IMR-90 (cell line): Measurements from ENCODE around the gene ZNF366. TPM values are rescaled to one million over a fixed set of nuclear protein-coding genes. Genes with fewer than 3 reads are reported as not detected.

ENCODE experiments used
- ATAC-seq: fragments of 200-7000 bp; cut with Tn5 transposase; 2 replicates; pipeline ENCODE4 v1.9.1; 2020; ENCODE audit warnings: low read depth, mild to moderate bottlenecking, moderate library complexity
- BruUV-seq: library from RNA; stranded (reverse); fragments of 400-500 nt; replicated peaks from 2 replicates; lab custom pipeline; 2021; lab: Mats Ljungman, UMichigan
- CTCF ChIA-PET: fragments of 300-600 bp; formaldehyde crosslinking; extraction: SDS; loops from one replicate; lab custom pipeline; 2021; ENCODE audit warnings: antibody characterized with exemption; lab: Yijun Ruan, JAX
- POLR2A ChIA-PET: fragments of 300-600 bp; sonication (Branson Sonifier 250); formaldehyde crosslinking; loops from one replicate; lab custom pipeline; 2022; ENCODE audit warnings: antibody characterized with exemption; ENCODE audit not compliant: unreplicated experiment; lab: Charles Lee
- DNase-seq: peaks from one replicate; pipeline ENCODE4 v3.0.0; 2013
- H2AFZ ChIP-seq: replicated peaks from 2 replicates; pipeline ENCODE3; 2013; ENCODE audit warnings: low read length, mild to moderate bottlenecking; ENCODE audit not compliant: poor library complexity
- H2AK5ac ChIP-seq: 2 replicates; pipeline ENCODE4 v1.6.1; 2013; ENCODE audit warnings: low read depth, low read length, inconsistent platforms
- H2AK9ac ChIP-seq: replicated peaks from 2 replicates; pipeline ENCODE3; 2013; ENCODE audit warnings: mild to moderate bottlenecking, low read depth, low read length, moderate library complexity; ENCODE audit not compliant: poor library complexity
- H2BK120ac ChIP-seq: 2 replicates; pipeline ENCODE4 v1.6.1; 2013; ENCODE audit warnings: low read depth, low read length, inconsistent platforms
- H2BK15ac ChIP-seq: 3 replicates; pipeline ENCODE4 v1.6.1; 2013; ENCODE audit warnings: low read depth, low read length, inconsistent platforms
- H2BK20ac ChIP-seq: 2 replicates; pipeline ENCODE4 v1.6.1; 2013; ENCODE audit warnings: low read depth, mild to moderate bottlenecking, inconsistent platforms, low read length, moderate library complexity
- H2BK5ac ChIP-seq: 2 replicates; pipeline ENCODE4 v1.6.1; 2013; ENCODE audit warnings: mild to moderate bottlenecking, low read depth, low read length, inconsistent platforms; ENCODE audit not compliant: poor library complexity, severe bottlenecking
- H3K14ac ChIP-seq: replicated peaks from 2 replicates; pipeline ENCODE4 v1.6.1; 2013; ENCODE audit warnings: low read depth, low read length, inconsistent platforms
- H3K18ac ChIP-seq: 2 replicates; pipeline ENCODE4 v1.6.1; 2013; ENCODE audit warnings: low read depth, low read length, control low read depth
- H3K23ac ChIP-seq: 2 replicates; pipeline ENCODE4 v1.6.1; 2013; ENCODE audit warnings: low read depth, low read length, inconsistent platforms
- H3K27ac ChIP-seq: 2 replicates; pipeline ENCODE4 v1.5.1; 2013; ENCODE audit warnings: mild to moderate bottlenecking, control low read depth, low read length; ENCODE audit not compliant: insufficient read depth
- H3K27me3 ChIP-seq: 2 replicates; pipeline ENCODE4 v1.6.1; 2013; ENCODE audit warnings: low read length; ENCODE audit not compliant: control insufficient read depth, insufficient read depth
- H3K36me3 ChIP-seq: 2 replicates; pipeline ENCODE4 v1.6.1; 2013; ENCODE audit warnings: low read length, mixed read lengths; ENCODE audit not compliant: control insufficient read depth, insufficient read depth
- H3K4ac ChIP-seq: 2 replicates; pipeline ENCODE4 v1.6.1; 2013; ENCODE audit warnings: low read depth, low read length, inconsistent platforms
- H3K4me1 ChIP-seq: 2 replicates; pipeline ENCODE4 v1.6.1; 2013; ENCODE audit warnings: low read length, mixed read lengths; ENCODE audit not compliant: control insufficient read depth, insufficient read depth
- H3K4me2 ChIP-seq: 2 replicates; pipeline ENCODE4 v1.6.1; 2013; ENCODE audit warnings: low read depth, mild to moderate bottlenecking, control low read depth, low read length, moderate library complexity
- H3K4me3 ChIP-seq: 2 replicates; pipeline ENCODE4 v1.5.1; 2013; ENCODE audit warnings: low read depth, mild to moderate bottlenecking, control low read depth, low read length, moderate library complexity; ENCODE audit not compliant: insufficient read depth
- H3K56ac ChIP-seq: 2 replicates; pipeline ENCODE4 v1.6.1; 2013; ENCODE audit warnings: low read length, inconsistent platforms; ENCODE audit not compliant: insufficient read depth; ENCODE audit errors: extremely low read depth
- H3K79me1 ChIP-seq, 2 experiments: 2 replicates each; pipeline ENCODE4 v1.6.1; 2013; ENCODE audit warnings: low read length in 2 of 2, inconsistent platforms in 1 of 2, low read depth in 1 of 2
- H3K9ac ChIP-seq: 2 replicates; pipeline ENCODE4 v1.6.1; 2013; ENCODE audit warnings: low read depth, low read length, control low read depth
- H3K9me1 ChIP-seq: 2 replicates; pipeline ENCODE4 v1.6.1; 2013; ENCODE audit warnings: low read length, inconsistent platforms; ENCODE audit not compliant: insufficient read depth
- H3K9me3 ChIP-seq: 2 replicates; pipeline ENCODE4 v1.6.1; 2013; ENCODE audit warnings: low read length; ENCODE audit not compliant: control insufficient read depth, insufficient read depth
- H4K20me1 ChIP-seq: 2 replicates; pipeline ENCODE4 v1.6.1; 2013; ENCODE audit warnings: low read length, inconsistent platforms; ENCODE audit not compliant: insufficient read depth
- H4K5ac ChIP-seq: 2 replicates; pipeline ENCODE4 v1.6.1; 2013; ENCODE audit warnings: mild to moderate bottlenecking, low read depth, low read length, control low read depth
- H4K8ac ChIP-seq, 2 experiments: 2 replicates each; pipeline ENCODE4 v1.6.1; 2013; ENCODE audit warnings: low read depth in 2 of 2, low read length in 2 of 2, control low read depth in 1 of 2, inconsistent platforms in 1 of 2
- H4K91ac ChIP-seq: 2 replicates; pipeline ENCODE4 v1.6.1; 2013; ENCODE audit warnings: low read depth, low read length, inconsistent platforms; ENCODE audit not compliant: insufficient read depth
- CEBPB ChIP-seq: IDR thresholded peaks from 2 replicates; pipeline ENCODE4 v1.6.1; 2012; ENCODE audit warnings: low read depth, low read length, improper control_type of control experiment
- CHD1 ChIP-seq: IDR thresholded peaks from 2 replicates; pipeline ENCODE4 v1.6.1; 2012; ENCODE audit warnings: low read depth, low read length, improper control_type of control experiment
- CTCF ChIP-seq: conservative IDR thresholded peaks from 2 replicates; pipeline ENCODE4 v1.5.1; 2012; ENCODE audit warnings: mild to moderate bottlenecking, low read depth, low read length, improper control_type of control experiment
- FOS ChIP-seq: fragments of 150-350 bp; IDR thresholded peaks from 2 replicates; pipeline ENCODE4 v1.6.1; 2016; ENCODE audit warnings: low read depth, low read length
- MAFK ChIP-seq: IDR thresholded peaks from 2 replicates; pipeline ENCODE4 v1.6.1; 2012; ENCODE audit warnings: low read depth, low read length, improper control_type of control experiment
- MAZ ChIP-seq: IDR thresholded peaks from 2 replicates; pipeline ENCODE4 v1.6.1; 2012; ENCODE audit warnings: low read depth, mild to moderate bottlenecking, low read length, improper control_type of control experiment, moderate library complexity, borderline replicate concordance
- NFE2L2 ChIP-seq: fragments of 150-350 bp; IDR thresholded peaks from 2 replicates; pipeline ENCODE4 v1.6.1; 2016; ENCODE audit warnings: low read depth, mild to moderate bottlenecking, low read length
- POLR2A ChIP-seq: IDR thresholded peaks from 2 replicates; pipeline ENCODE4 v1.6.1; 2012; ENCODE audit warnings: mild to moderate bottlenecking, low read depth, low read length
- RAD21 ChIP-seq: IDR thresholded peaks from 2 replicates; pipeline ENCODE4 v1.6.1; 2012; ENCODE audit warnings: low read length, improper control_type of control experiment
- RFX5 ChIP-seq: IDR thresholded peaks from 2 replicates; pipeline ENCODE4 v1.8.0; 2012; ENCODE audit warnings: low read depth, mild to moderate bottlenecking, low read length, moderate library complexity
- SMC3 ChIP-seq: fragments of 150-350 bp; IDR thresholded peaks from 2 replicates; pipeline ENCODE4 v1.6.1; 2016; ENCODE audit warnings: low read depth, mild to moderate bottlenecking, antibody characterized with exemption, low read length, moderate library complexity
- USF2 ChIP-seq: fragments of 150-350 bp; IDR thresholded peaks from 2 replicates; pipeline ENCODE4 v1.6.1; 2017; ENCODE audit warnings: mild to moderate bottlenecking, antibody characterized with exemption, low read length, low read depth
- WGBS, 2 experiments: methylation state at CpG; one replicate each; pipeline versions ENCODE4 v1.1.5 to v1.1.7; 2013; ENCODE audit warnings: missing lambda C conversion rate in 2 of 2; ENCODE audit not compliant: insufficient read length in 1 of 2; ENCODE audit errors: extremely low coverage in 2 of 2; 5-methylcytosine and 5-hydroxymethylcytosine counted together
- dilution Hi-C: fragments of 300-500 bp; cut with HindIII; formaldehyde crosslinking; loops from one replicate; pipeline ENCODE4 v1.14.3; 2018; ENCODE audit warnings: low sequenced_read_pairs; ENCODE audit not compliant: unreplicated experiment
- in situ Hi-C: fragments of 300-500 bp; cut with MboI; formaldehyde crosslinking; loops from 3 replicates; pipeline ENCODE4 v1.14.3; 2019; ENCODE audit warnings: low sequenced_read_pairs, inconsistent platforms, mixed read lengths
- intact Hi-C: fragments of 100-400 bp; cut with micrococcal nuclease; formaldehyde crosslinking; loops from 2 replicates; pipeline ENCODE4 v1.10.0; 2022
- polyA plus RNA-seq, 3 experiments: library from polyadenylated mRNA; depleted of rRNA; stranded (reverse); fragments of >200 nt; gene quantifications; 2 replicates each; pipeline ENCODE4 v1.2.3, GENCODE V29; 2012; ENCODE audit warnings: low replicate concordance in 1 of 3
- total RNA-seq: library from RNA; depleted of rRNA; stranded (reverse); fragments of >200 nt; gene quantifications from 2 replicates; pipeline ENCODE4 v1.2.3, GENCODE V29; 2012

Gene ZNF366
- total and polyA plus RNA-seq, 2 of the 4 experiments (the other 2 are of a cell fraction) = not detected

GRCh38 chr5:72497823-72498222 lies 9.4 kb downstream of the ZNF366 start:
- POLR2A ChIA-PET = interaction anchor here (0.6 kb wide), 1 partner anchor 14 kb away, joined by 3 read pairs; no protein-coding TSS in a partner anchor
- no peak for ATAC-seq

More at GRCh38 chr5:72497823-72498222, 9.4 kb downstream of the ZNF366 start:
- H3K9me3 ChIP-seq = no peaks in the 10 kb centered on the region
- H3K14ac ChIP-seq = no peak overlapping the region
- H2BK15ac ChIP-seq = no peak overlapping the region
- no peak overlapping the region for H3K27ac ChIP-seq
- H2AK9ac ChIP-seq = no peak overlapping the region
- H2BK120ac ChIP-seq = no peak overlapping the region
- H2AK5ac ChIP-seq = no peak overlapping the region
- H3K4ac ChIP-seq = no peak overlapping the region
- H3K56ac ChIP-seq = no peak overlapping the region
- BruUV-seq = no TSS peak
- H4K5ac ChIP-seq = no peak overlapping the region
- no peak overlapping the region for H3K4me2 ChIP-seq
- in situ Hi-C loops = no loop called here
- H3K27me3 ChIP-seq = no peaks in the 10 kb centered on the region
- DNase-seq = no peak
- H3K4me1 ChIP-seq = no peaks in the 10 kb centered on the region; the same call in 1 of the 2 replicates
- no peak overlapping the region for H4K91ac ChIP-seq
- CTCF ChIA-PET = no interaction called here
- no peak overlapping the region for H2BK5ac ChIP-seq
- no peaks in the 10 kb centered on the region for H3K36me3 ChIP-seq
- no peaks in the 10 kb centered on the region for H3K9me1 ChIP-seq
- H3K9ac ChIP-seq = no peak overlapping the region
- H2BK20ac ChIP-seq = no peak overlapping the region
- no peaks in the 10 kb centered on the region for H3K79me1 ChIP-seq
- no peak overlapping the region for H3K23ac ChIP-seq
- dilution Hi-C loops = no loop called here
- H3K18ac ChIP-seq = no peak overlapping the region
- TF ChIP-seq SMC3 (no peak), NFE2L2 (no peak), RFX5 (no peak), CTCF (no peak), MAFK (no peak), CHD1 (no peak), CEBPB (no peak), FOS (no peak), MAZ (no peak), POLR2A (no peak), USF2 (no peak), RAD21 (no peak)
- WGBS, 2 experiments = no CpG with 5 or more reads among the region's 3 CpGs
- H4K20me1 ChIP-seq = no peaks in the 10 kb centered on the region
- H3K4me3 ChIP-seq = no peak overlapping the region
- no peak overlapping the region for H2AFZ ChIP-seq
- H4K8ac ChIP-seq = no peak overlapping the region
- intact Hi-C loops = no loop called here
